HG03521 (cell line): Measurements from ENCODE around the gene GIPC3.
"Not testable (repeated sequence)": the region's sequence is repeated elsewhere in the genome, so short reads cannot be mapped to it uniquely, and the experiment has no call there.

Experiments
- ATAC-seq: cut with Tn5 transposase; IDR thresholded peaks from one replicate; pipeline ENCODE4 v1.9.1; 2021; ENCODE audit warnings: mild to moderate bottlenecking, moderate library complexity; ENCODE audit not compliant: unreplicated experiment

GIPC3 gene

DNA sequence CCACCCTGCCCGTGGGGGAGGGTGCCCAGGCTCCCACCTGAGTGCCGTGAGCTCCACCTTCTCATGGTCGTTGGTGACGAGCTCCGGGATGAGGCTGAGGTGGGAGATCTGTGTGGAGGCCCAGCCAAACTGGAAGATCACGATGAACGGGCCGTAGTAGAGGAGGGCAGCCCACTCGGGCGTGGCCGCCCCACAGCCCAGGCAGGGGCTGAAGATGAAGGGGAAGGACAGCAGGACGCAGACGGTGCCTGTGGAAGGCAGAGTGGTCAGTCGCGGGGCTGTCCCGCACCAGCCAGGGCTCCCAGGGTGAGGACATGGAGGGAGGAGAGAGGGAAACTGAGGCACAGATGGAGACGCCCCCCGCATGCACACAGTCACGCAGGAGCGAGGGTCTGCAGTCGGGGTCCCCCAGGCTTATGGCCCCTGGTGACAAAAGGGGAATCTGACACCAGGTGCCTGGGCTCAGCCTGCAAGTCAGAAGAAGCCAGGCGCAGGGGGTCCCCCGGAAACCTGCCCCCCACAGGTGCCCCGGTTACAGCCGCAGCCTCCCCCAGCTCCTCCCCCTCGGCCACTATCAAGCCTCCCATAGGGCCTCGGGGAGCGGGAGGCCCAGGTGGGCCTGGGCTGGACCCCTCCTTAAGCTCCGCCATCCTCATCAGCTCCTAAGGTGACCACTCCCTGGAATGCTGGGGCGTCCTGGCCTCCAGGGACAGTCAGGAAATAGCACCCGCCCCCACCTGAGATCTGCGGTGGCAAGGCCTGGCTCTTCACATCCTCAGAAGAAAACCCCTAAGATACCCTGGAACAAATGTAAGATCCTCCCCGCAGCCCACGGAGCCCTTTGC, 34.1 kb upstream of the GIPC3 start:
- ATAC-seq = no peak

DNA sequence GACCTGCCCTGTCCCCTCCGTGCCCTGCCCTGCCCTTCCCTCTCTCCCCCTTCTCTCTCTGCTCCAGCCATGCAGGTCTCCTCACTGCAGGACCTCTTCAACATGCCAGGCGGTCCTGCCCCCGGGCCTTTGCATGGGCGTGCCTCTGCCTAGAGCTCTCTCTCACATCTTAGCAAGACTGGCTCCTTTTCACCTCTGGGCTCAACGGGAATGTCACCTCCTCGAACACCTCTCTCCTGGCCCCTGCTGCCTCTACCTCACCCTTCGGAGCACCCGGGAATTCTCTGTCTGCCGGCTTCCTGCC, 33.5 kb upstream of the GIPC3 start:
- ATAC-seq = no peak

DNA sequence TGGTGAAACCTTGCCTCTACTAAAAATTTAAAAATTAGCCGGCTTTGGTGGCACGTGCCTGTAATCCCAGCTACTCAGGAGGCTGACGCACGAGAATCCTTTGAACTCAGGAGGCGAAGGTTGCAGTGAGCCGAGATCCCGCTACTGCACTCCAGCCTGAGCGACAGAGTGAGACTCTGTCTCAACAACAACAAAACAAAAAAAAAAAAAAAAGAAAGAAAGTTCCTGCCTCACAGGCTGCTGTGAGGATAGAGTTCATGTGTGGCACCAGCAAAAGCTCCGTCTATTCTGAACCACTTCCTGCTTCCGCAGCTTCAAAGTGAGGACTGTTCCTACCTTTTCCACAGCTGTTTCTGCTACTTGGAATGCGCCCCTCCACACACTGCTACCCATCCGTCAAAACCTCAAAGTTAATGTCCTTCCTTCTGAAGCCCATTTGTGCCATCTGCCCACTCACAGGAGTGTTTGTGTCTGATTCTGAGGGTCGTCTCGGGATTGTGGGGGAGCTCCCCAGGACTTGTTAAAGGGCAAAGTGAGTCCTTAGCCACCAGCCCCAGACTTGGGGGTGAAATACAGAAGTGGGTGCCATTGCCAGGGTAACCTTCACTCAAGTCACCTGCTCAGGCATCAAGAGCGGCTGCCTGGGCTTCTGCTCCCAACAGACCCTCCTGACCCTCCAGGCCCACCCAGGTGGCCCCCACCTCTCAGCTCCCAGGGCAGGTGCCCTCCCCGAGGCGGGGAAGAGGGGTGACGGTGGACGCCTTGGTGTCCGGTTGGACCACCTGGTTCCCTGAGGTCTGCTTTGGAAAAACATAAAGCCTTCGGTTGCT, 30.8 kb upstream of the GIPC3 start:
- ATAC-seq = no peak

DNA sequence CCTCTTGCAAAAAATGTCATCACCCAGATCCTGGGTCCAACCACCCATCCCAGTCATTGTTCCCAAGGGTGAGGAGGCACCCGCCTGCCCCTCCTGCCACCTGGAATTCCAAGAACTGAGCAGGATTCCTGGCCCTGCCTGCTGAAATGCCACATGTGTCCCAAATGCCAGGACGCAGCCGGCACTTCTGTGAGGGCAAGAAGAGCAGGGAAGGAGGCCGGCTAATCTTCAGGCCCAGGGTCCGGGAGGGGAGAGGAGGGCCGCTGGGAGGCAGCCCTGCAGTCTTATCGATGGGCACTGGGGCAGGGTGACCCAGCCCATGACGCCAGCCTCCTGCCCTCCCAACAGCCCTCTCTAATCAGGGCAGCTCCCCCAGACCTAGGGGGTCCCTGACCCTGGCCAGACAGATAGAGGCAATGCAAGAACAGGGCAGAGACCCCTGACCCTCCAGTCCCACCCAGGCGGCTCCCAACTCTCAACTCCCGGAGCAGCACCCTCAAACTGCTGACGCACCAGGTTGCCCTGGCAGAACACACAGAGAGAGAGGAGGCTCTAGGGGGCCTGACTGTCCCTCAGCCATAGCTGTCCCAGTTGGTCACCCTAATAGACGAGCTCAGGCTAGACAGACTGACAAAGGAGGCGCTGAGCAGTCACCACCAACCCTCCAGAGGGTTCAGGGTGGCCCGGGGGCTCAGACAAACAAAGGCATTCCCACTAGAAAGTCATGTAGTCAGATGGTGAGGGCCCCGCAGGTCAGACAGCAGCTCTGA, 29.4 kb upstream of the GIPC3 start:
- no peak for ATAC-seq

DNA sequence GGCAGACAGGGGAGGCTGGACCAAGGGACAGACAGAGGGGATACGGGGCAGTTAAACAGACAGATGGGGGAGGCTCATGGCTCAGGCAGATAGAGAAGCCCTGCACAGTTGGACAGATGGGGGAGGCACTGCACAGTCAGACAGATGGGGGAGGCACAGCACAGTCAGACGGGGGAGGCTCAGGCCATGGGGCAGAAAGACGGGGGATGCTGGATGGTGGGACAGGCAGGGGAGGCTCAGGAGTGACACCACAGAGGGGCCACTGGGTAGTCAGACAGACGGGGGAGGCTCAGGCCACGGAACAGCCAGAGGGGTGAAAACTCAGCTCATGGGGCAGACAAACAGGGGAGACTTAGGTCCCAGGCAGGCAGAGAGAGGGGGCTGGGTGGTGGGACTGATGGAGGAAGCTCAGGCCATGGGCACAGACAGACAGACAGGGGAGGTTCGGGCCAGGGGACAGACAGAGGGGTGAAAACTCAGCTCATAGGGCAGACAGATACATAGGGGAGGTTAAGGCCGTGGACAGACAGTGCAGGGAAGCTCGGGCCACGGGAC, 28.8 kb upstream of the GIPC3 start:
- ATAC-seq = no peak

DNA sequence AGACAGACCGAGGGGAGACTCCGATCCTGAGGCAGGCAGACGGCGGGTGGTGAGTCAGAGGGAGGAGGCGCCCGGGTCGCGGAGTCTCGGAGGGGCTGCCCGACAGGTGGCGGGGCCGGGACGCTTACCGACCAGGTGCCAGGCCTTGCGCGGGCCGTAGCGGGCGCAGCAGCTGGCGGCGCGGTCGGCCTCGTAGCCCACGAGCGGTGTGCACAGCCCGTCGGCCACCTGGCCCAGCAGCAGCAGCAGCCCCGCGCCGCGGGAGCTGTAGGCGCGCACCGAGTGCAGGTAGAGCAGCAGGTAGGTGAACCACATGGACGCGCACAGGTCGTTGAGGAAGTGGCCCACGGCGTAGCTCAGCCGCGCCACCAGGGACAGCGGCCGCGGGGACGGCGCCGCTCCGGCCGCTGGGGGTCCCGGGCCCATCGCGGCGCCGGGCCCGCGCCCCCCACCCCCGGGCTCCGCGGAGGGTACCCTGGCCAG, 28.3 kb upstream of the GIPC3 start:
- peak; percentile 13 for ATAC-seq

DNA sequence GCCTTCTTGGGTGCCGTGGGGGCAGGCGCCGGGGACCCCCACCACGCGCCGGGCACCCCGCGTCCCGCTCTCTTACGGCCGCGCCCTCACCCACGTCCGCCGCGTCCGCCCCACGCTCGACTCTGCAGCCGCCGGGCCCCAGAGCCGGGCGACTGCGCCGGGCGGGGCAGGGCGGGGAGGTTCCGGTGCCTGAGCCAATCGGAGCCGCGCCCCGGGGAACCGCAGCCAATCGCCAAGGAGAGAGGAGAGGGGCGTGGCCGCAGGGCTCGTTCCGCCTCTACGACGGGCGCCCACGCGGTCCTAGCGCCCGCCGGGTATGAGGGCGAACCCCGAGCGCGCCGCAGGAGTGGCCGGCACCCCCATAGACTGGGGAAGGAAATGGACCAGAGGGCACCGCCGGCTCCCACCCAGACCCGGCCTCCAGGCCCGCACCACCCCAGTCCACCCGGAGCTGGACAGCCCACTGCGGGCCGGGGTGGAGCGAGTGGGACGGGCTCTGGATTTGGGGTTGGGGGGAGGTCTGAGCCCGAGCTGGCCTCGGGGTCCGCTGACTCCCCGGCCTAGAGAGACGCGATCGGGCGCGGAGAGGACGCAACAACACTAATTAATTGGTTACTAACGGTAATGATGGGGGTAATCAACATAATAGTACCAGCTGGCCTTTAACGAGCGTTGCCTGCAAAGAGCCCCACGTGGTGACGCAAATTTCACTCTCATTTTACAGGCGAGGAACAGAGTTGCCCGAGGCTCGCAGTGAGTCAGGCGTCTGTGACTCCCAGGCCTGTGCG, 27.6 kb upstream of the GIPC3 start, which contains the start of gene MFSD12:
Gene MFSD12, minus strand, starts transcription at position 126 of the 788 bp plus-strand sequence. CDS start 183 bp downstream, outside the sequence.
- ATAC-seq = peak; percentile 81

DNA sequence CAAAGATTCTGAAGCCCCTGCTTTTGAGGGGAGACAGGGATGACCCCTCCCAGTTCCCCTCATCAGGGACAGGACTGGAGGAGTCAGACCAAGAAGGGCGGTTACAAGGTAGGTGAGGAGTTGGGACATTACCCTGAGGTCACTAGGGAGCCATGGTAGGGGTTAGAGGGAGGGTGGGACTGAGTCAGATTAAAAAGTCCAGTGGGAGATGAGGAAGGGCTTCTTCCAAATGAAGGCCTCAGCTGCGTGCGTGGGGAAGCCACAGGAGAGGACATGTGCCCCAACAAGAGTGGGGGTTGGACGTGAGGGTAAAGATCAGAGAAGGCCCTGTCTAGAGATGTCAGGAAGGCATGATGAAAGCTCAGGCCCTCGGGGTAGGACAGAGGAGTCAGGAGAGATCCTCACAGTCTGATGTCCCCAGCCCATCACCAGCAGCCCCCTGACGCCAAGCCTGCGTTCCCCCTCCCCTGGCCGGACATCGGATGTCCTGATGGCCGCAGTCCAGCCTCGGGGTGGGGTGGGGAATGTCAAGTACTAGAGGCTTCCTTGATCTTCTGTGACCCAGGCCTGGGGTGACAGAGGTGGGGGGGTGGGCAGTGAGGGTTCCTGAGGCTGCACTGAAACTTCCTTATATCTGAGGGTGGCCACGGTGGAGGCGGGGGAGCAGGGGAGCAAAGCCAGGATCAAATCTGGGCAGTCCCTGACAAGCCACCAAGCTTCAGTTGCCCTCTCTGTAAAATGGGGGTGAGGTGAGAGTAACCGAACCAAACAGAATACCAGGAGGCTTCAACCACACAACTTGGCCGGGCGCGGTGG, 21.4 kb upstream of the GIPC3 start:
- no peak for ATAC-seq

DNA sequence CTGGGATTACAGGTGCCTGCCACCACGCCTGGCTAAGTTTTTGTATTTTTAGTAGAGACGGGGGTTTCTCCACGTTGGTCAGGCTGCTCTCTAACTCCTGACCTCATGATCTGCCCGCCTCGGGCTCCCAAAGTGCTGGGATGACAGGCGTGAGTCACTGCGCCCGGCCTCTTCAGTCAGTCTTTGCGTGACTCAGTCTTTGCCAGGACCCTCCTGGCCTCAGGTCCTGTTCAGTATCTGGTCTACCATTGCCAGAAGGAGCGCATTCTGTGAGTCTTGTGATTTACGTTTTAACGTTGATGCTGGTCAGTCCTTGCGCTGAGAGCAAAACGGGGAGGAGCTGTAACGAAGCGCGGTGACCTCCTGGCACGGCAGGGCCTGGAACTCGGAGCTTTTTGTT, 20.1 kb upstream of the GIPC3 start:
- no peak for ATAC-seq

DNA sequence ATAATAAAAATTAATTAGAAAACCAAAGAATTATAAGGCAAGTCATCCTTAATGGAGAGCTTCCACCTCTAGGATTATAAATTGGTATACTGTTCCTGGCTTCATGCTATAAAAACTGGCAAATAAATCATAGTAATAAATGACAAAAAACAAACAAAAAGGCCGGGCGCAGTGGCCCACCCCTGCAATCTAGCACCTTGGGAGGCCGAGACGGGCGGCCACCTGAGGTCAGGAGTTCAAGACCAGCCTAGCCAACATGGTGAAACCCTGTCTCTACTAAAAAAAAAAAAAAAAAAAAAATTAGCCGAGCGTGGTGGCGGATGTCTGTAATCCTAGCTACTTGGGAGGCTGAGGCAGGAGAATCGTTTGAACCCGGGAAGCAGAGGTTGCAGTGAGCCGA, 15.2 kb upstream of the GIPC3 start:
- not testable (repeated sequence) for ATAC-seq

DNA sequence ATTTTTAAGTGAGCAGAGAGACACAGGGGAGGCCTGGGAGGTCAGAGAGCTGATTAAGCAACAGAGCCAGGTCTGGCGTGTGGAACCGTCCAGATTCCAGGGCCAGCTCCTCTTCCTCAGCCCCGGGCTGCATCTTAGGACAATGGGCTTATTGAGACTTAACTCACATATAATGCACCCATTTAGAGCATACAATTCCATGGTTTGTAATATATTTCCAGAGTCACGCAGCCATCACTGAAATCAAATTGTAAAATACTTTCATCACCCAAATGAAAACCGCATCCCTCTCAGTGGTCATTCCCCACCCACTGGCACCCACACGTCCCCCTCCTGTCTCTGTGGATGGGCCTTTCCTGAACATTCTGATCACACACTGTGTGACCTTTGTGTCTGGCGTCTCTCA, 14.7 kb upstream of the GIPC3 start:
- ATAC-seq = no peak

DNA sequence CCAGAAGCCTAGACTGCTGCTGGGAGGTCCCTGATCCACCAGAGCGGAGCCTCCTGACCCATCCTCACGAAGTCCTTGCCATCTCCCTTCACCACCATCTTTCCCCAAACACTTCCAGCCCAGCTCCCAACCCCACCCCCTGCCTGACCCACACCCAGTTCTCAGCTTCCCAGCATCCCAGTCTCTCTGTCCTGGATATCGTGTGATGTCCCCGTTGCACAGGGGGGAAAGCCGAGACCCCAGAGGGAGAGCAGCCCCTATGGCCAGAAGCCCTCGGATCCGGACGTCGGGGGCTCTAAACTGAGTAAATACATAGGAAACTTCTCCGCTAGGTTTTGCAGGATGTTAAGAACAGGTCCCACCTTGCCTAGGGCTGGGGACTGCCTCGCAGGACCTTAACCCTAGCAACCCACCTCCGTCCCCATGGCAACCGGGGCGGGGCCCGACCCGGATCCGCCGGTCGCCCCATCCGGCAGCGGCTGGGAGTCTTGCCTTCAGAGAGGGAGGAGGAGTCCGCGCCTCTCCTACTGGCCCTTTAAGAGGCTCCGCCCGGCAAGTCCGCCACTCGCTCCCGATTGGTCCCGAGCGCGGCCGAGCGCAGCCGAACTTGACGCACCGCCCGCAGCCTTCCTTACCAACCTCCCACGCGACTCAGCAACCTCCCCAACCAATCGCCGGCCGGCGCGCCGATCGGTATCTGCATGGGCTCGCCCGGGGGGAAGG, 13.0 kb upstream of the GIPC3 start:
- ATAC-seq = peak; percentile 91

DNA sequence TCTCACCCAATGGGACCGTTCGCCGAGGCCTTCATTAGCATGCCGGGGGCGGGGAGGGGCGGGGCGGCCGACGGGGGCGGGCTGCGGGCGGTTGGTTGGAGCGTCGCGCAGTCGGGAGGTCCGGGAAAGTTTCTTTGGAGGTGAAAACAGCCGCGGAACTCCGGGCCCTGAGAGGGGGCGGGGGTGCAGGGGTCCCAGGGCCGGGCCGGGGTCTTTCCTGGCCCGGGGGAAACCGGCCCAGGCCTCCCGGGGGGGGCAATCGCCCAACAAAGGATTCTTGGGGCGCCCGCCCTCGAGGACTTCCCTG, 12.5 kb upstream of the GIPC3 start, which contains the start of gene HMG20B:
Gene HMG20B, plus strand, starts transcription at position 90 of the 307 bp plus-strand sequence. CDS start 366 bp downstream, outside the sequence.
- ATAC-seq = no peak

DNA sequence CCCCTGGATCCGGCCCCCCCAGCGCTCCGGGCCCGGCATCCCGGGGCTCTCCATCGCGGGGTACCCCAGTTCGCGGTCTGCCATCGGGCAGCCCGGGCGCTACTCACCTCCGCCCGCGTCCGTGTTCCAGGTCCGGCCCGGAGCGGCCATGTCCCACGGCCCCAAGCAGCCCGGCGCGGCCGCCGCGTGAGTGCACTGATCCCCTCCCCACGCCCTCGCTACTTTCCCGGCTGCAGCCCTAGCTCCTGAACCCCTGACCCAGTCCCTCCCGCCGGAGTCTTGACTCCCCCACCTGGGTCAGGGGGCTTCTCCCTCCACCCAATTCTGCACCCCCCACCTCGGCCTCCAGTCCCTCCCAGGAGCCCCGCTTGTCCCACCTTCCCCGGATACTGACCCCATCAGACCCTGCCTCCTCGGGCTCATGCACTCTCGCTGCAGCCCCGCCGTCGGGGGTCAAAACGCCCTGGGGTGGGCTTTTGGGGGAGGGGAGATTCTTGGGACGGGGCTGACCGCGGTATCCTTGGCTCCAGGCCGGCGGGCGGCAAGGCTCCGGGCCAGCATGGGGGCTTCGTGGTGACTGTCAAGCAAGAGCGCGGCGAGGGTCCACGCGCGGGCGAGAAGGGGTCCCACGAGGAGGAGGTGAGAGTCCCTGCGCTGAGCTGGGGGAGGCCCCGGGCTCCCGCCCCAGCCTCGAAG, 12.0 kb upstream of the GIPC3 start:
- peak; percentile 6 for ATAC-seq

DNA sequence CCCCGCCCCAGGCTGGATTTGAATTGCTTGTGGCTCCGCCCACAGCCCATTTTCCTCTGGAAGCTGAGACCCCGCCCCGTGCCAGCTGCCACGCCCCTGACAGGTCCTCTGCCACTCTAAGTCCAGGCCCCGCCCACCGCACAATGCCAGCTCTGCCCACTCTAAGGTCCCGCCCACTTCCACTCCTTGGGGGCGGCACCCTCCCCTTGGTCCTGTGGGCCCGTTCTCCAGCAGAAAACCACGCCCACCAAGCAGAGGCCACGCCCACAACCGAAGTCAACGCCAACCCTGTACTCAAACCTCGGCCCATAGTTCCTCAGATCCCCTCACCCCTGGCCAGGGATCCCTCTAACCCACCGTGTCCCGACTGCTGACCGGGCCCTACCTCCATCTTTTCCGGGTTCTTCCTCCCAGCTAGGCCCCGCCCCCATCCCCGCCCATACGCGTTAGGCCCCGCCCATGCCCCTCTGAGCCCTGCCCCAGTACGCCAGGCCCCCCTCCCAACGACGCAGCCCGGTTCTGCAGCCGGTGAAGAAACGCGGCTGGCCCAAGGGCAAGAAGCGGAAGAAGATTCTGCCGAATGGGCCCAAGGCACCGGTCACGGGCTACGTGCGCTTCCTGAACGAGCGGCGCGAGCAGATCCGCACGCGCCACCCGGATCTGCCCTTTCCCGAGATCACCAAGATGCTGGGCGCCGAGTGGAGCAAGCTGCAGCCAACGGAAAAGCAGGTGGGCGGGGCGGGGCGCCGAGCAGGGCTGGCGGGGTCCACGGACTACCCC, 11.2 kb upstream of the GIPC3 start:
- ATAC-seq = no peak

DNA sequence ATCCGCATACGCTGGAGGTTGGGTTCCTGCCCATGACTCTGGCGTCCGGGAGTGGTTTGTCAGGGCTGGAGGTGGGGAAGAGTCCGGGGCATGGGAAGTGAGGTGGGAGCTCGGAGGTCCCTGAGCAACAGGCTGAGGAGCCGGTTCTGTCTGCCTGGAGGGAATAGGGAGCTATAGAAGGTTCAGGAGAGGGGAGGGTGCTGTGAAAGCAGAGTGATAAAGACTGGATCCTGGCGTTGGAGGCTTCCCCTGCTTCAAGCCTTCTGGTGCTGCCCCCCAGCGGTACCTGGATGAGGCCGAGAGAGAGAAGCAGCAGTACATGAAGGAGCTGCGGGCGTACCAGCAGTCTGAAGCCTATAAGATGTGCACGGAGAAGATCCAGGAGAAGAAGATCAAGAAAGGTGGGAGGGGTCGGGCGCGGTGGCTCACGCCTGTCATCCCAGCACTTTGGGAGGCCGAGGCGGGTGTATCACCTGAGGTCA, 10.0 kb upstream of the GIPC3 start:
- ATAC-seq = no peak
